ENCODE data around the gene LCA5.
"Not testable (repeated sequence)": the region's sequence is repeated elsewhere in the genome, so short reads cannot be mapped to it uniquely, and the experiment has no call there.

Gene LCA5

GRCh38 chr6:79466207-79466834 is 70.9 kb downstream of the LCA5 start:
- TF ChIP-seq POLR2A (IDR thresholded peaks at IDR 0.05; ENCODE audit: low read depth, low read length) = no peak
- FAIRE-seq (no peak), DNase-seq (ENCODE audit: insufficient read length, low spot score) (no peak)

GRCh38 chr6:79465381-79465780 is 71.8 kb downstream of the LCA5 start:
- DNase-seq (ENCODE audit: insufficient read length, low spot score) = no peak
- FAIRE-seq = no peak
- no peak for TF ChIP-seq POLR2A (IDR thresholded peaks at IDR 0.05; ENCODE audit: low read depth, low read length)

- no peak for DNase-seq (ENCODE audit: insufficient read length, low spot score)
- no peak for TF ChIP-seq POLR2A (IDR thresholded peaks at IDR 0.05; ENCODE audit: low read depth, low read length)
- no peak for FAIRE-seq
Observed at GRCh38 chr6:79463621-79464050, 73.6 kb downstream of the LCA5 start.

- no peak for TF ChIP-seq POLR2A (IDR thresholded peaks at IDR 0.05; ENCODE audit: low read depth, low read length)
- DNase-seq (ENCODE audit: insufficient read length, low spot score) (no peak), FAIRE-seq (no peak)
Observed at GRCh38 chr6:79461205-79461604, 76.0 kb downstream of the LCA5 start.

GRCh38 chr6:79455446-79455845 is 81.8 kb downstream of the LCA5 start:
- TF ChIP-seq POLR2A (IDR thresholded peaks at IDR 0.05; ENCODE audit: low read depth, low read length) = no peak
- no peak for FAIRE-seq
- no peak for DNase-seq (ENCODE audit: insufficient read length, low spot score)

GRCh38 chr6:79453558-79454042 is 83.6 kb downstream of the LCA5 start:
- DNase-seq (ENCODE audit: insufficient read length, low spot score) = no peak
- TF ChIP-seq POLR2A (IDR thresholded peaks at IDR 0.05; ENCODE audit: low read depth, low read length) = no peak
- no peak for FAIRE-seq

GRCh38 chr6:79450984-79451383 is 86.2 kb downstream of the LCA5 start:
- no peak for TF ChIP-seq POLR2A (IDR thresholded peaks at IDR 0.05; ENCODE audit: low read depth, low read length)
- no peak for FAIRE-seq
- DNase-seq (ENCODE audit: insufficient read length, low spot score) = no peak

GRCh38 chr6:79446006-79446405 is 91.2 kb downstream of the LCA5 start:
- FAIRE-seq (no peak), DNase-seq (ENCODE audit: insufficient read length, low spot score) (no peak)
- TF ChIP-seq POLR2A (IDR thresholded peaks at IDR 0.05; ENCODE audit: low read depth, low read length) = no peak

- not testable (repeated sequence) for FAIRE-seq
Observed at GRCh38 chr6:79443876-79444275, 93.4 kb downstream of the LCA5 start.

GRCh38 chr6:79441192-79441591 is 96.0 kb downstream of the LCA5 start:
- no peak for TF ChIP-seq POLR2A (IDR thresholded peaks at IDR 0.05; ENCODE audit: low read depth, low read length)
- FAIRE-seq = no peak
- DNase-seq (ENCODE audit: insufficient read length, low spot score) = no peak

More at GRCh38 chr6:79443876-79444275, 93.4 kb downstream of the LCA5 start:
- DNase-seq (ENCODE audit: insufficient read length, low spot score) = not testable (repeated sequence)

- TF ChIP-seq POLR2A (IDR thresholded peaks at IDR 0.05; ENCODE audit: low read depth, low read length) = no peak
- FAIRE-seq = no peak
- no peak for DNase-seq (ENCODE audit: insufficient read length, low spot score)
Observed at GRCh38 chr6:79440598-79440997, 96.6 kb downstream of the LCA5 start.

- no peak for TF ChIP-seq POLR2A (IDR thresholded peaks at IDR 0.05; ENCODE audit: low read depth, low read length)
- FAIRE-seq = no peak
- no peak for DNase-seq (ENCODE audit: insufficient read length, low spot score)
Observed at GRCh38 chr6:79438030-79438429, 99.2 kb downstream of the LCA5 start.

GRCh38 chr6:79436241-79436640 is 101.0 kb downstream of the LCA5 start:
- DNase-seq (ENCODE audit: insufficient read length, low spot score) (no peak), FAIRE-seq (no peak)
- no peak for TF ChIP-seq POLR2A (IDR thresholded peaks at IDR 0.05; ENCODE audit: low read depth, low read length)

GRCh38 chr6:79435746-79436145 is 101.5 kb downstream of the LCA5 start:
- FAIRE-seq = no peak
- TF ChIP-seq POLR2A (IDR thresholded peaks at IDR 0.05; ENCODE audit: low read depth, low read length) = no peak
- no peak for DNase-seq (ENCODE audit: insufficient read length, low spot score)

Measured in H54 (cell line).